Activated T-cell treated with anti-CD3 and anti-CD28 coated beads for 48 hours (primary cell): Measurements from ENCODE around the gene CATSPER3.

Experiments used
- DNase-seq: peaks from one replicate; pipeline ENCODE4 v3.0.0-alpha.2; 2020; ENCODE audit warnings: low read depth

Gene CATSPER3

GRCh38 chr5:135041145-135041587, 73.5 kb downstream of the CATSPER3 start:
- DNase-seq: no peak

GRCh38 chr5:135041726-135042125, 74.0 kb downstream of the CATSPER3 start:
- DNase-seq: no peak

DNA sequence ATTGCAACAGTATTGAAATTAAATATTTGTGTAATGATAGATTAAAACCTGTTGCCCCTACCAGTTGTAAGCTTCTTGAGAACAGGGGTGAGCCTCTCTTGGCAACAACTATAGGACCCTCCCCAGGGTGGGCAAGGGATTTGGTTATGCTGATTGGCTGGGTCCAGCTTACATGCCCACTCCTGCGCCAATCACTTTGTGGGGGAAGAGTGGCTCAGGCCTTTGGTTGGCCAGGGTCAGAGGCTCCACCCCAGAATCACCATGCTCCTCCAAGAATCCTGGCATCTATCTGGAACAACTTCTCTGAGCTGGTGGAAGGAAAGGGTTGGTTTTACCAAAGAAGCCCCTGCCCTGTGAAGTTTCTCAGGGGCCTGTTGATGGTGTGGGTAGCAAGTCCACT, 74.9 kb downstream of the CATSPER3 start:
- no peak for DNase-seq

DNA sequence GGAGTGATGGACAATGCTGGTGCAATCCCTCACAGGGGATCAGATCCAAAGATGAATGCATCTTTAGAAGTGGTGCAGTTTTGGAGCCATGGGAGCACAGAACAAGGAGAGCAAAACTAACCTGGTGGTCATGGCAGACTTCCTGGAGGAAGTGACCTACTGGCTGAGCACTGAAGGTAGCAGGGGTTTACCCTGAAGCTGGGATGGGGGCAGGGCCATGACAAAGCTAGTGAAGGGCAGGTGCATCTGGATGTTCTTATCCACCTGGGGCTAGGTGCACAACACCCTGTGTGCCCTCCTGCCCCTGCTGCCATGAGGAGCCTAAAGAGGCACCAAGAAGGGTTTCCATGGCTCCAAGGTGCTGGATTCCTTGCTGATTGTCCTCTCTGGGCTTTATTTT, 77.8 kb downstream of the CATSPER3 start:
- DNase-seq: no peak

- DNase-seq: no peak
Measured at GRCh38 chr5:135046661-135047346, 79.1 kb downstream of the CATSPER3 start.

GRCh38 chr5:135047347-135047695, 79.6 kb downstream of the CATSPER3 start:
- DNase-seq: no peak

- no peak for DNase-seq
Measured at GRCh38 chr5:135048286-135048685, 80.6 kb downstream of the CATSPER3 start.

DNA sequence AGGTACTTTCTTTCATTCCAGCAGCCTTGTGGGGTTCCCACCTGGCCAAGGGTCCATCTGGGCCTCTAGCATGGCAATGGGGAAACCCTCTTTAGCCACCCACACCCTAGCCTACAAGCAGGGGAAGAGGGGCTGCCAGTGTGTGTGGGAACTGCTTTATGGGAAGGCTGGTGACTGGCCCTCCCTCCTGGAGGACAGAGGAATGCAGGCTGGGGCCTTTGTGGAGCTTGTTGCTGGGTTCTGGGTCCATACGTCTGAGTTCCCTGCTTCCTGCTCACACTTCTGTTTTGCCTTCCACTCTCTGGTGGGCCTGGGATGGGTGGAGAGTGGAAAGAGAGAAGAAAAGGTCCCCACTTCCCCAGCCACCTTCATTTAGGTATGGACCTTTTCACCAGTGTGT, 81.2 kb downstream of the CATSPER3 start:
- DNase-seq: no peak

DNA sequence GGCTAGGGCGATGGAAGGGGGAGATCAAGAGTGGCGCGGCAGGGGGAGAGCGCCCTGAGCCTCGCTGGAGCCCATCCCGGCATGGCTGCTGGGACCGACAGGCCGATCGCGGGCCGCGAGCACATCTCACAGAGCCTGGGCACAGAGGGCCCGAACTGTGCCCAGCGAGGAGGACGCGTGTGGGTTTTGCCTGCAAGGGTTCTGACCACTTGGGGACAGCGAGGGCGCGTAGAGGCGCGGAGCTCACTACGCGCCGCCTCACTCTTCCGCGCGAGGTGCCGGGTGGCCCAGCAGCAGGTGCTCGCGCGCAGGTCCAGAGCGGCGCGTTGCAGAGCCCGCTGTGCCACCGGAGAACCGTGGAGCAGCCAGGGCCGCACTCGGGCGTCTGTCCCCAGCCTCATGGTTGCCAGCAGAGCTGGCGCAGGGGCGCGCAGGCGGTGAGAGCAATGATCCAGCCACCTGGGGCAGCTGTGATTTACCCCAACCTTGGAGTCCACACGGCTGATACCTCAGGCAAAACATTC, 82.6 kb downstream of the CATSPER3 start:
- DNase-seq: no peak

DNA sequence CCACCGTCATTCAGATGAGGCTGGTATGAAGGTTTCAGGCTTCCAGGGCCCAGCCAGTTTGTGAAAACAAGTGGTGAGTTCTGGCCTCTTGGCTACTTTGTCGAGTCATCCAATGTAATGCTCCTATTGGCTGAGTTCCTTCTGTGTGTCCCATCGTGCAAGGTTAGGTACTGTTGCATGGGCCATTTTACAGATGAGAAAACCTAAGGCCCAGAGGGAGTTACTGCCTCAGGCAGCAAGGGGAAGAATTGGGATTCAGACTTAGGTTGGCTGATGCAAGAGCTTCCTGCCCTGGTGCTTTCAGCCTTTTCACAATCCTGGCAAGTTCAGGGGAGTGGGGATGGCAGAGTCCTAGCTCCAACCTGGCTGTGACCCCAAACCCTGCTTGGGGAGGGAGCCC, 83.7 kb downstream of the CATSPER3 start:
- DNase-seq: no peak

- no peak for DNase-seq
Measured at GRCh38 chr5:135051872-135052271, 84.2 kb downstream of the CATSPER3 start.

DNA sequence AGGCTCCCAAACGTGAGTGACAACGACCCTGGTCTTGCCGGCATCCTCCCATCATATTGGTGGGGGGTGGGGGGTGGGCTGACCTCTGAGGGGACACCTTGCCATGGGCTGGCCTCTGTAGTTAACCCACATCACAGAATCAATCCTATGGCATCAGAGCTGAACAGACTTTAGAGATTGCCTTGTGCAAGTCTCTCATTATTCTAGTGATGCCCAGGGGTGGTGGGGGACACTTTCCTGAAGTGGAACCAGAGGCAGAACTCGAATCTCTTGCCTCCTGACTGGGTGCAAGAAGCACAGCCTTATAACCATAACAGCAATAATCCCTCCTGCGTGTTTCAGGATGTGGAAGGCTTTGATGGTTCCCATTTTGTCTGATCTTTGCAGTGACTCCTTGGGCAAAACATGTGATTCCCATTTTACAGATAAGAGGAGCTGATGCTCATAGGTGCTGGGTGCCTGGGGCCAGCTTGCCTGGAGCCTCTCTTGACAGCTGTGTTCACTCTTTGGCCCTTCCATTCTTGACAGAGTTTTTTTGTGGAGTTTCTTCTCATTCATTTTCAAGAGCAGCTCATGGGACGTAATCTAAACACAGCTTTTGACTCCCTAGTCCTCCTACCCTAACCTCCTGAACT, 84.9 kb downstream of the CATSPER3 start:
- DNase-seq: no peak

DNA sequence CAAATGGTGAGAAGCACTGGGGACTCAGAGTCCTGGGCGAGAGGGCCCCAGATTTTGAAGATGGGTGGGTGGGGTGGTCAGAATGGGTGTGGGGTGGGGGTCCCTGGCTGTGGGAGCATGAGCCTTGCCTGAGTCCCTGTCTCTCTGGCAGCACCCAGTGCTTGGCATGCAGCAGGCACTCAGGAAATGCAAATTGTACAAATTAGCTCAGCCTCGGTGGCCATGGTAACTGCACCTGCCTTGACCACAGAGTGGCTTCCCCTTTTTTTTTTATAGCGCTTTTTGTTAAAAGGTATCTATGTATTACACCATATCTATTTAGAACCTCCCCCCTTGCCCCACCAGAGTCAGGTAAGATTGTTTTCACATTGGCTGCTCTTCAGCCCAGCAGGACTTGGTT, 85.6 kb downstream of the CATSPER3 start:
- no peak for DNase-seq

DNA sequence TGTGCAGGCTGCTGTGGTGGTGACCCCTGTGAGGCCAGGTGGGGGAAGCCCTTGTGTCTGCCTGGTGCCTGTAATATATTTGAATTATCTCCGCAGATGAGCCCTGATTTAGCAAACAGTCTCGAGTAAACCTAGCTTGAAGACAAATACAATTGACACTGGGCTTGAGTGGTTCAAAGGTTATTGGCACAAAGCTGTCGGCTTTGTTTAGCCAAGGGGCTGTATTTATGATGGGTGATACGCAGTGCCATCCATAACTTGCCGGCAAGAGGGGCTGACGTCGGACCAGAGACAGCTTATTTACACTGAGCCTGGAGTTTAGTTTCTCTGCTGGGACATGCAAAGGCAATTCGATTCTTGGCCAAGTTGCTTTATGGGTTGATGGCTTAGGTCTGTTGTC, 86.3 kb downstream of the CATSPER3 start:
- no peak for DNase-seq

GRCh38 chr5:135054546-135054945, 86.8 kb downstream of the CATSPER3 start:
- DNase-seq: no peak

DNA sequence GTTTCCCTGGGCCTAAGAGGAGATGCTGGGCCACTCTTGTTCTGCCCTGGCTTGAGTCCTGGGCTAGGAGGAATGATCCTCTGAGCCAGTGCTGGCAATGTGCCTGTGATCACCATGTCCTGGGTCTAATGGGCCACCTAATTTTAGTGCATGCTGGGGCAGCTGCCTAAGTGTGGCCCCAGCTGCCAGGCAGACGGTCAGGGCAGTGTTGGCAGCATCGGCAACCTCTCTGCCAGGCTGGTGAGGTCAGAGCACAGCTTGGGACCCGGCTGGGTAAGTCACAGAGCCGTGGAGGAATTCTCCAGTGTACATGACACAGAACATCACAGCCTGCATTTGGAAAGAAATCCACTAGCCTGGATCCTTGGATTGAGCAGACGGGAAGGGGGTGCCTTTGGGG, 87.7 kb downstream of the CATSPER3 start:
- DNase-seq: no peak

DNA sequence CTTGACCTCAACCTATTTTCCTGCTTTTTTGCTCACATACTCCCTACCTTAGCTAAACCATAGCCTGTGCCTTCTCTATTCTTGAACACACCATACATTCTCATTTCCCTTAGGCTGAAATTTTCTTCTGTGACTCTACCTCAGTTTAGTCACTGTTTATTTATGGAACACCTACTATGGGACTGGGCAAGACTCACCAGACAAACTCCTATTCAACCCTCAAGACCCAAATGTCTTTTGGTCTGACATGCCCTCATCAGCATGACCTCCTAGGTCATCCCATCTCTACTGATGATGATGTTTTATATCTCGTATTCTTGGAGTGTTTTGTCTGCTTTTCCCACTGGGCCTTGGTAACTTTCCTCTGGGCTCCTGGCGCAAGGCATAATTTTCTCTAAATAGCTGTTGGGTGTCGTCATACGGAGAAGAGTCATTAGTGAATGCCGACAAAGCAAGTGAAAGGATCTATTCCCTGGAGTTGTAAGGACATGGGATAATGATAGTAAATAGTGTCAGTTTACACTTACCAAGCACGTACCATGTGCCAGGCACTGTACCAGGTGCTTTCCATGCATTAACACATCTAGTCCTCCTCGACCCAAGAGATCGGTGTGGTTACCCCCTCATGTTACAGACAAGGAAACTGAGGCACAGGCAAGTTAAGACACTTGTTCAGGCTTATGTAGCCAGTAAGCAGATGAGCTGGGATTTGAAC, 88.8 kb downstream of the CATSPER3 start:
- DNase-seq: no peak

DNA sequence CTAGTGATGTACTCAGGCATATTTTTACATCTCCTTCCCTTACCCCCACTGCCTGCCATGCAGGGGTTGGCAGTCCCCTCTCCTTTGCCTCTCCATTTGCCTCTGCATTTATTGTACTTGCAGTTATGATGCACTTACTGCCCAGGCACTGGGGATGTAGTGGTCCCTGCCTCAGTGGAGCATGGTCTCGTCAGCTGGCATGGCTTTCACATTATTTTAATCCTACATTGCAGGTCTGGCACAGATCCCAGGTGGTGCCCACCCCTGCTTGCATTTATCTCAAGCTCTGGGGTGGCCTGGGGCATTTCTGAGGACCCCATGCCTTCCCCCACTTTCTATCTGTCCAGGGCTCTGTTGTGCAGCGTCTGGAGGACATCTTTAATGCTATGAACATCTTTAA, 89.5 kb downstream of the CATSPER3 start:
- DNase-seq: no peak

- DNase-seq: no peak
Measured at GRCh38 chr5:135058331-135058732, 90.6 kb downstream of the CATSPER3 start.

DNA sequence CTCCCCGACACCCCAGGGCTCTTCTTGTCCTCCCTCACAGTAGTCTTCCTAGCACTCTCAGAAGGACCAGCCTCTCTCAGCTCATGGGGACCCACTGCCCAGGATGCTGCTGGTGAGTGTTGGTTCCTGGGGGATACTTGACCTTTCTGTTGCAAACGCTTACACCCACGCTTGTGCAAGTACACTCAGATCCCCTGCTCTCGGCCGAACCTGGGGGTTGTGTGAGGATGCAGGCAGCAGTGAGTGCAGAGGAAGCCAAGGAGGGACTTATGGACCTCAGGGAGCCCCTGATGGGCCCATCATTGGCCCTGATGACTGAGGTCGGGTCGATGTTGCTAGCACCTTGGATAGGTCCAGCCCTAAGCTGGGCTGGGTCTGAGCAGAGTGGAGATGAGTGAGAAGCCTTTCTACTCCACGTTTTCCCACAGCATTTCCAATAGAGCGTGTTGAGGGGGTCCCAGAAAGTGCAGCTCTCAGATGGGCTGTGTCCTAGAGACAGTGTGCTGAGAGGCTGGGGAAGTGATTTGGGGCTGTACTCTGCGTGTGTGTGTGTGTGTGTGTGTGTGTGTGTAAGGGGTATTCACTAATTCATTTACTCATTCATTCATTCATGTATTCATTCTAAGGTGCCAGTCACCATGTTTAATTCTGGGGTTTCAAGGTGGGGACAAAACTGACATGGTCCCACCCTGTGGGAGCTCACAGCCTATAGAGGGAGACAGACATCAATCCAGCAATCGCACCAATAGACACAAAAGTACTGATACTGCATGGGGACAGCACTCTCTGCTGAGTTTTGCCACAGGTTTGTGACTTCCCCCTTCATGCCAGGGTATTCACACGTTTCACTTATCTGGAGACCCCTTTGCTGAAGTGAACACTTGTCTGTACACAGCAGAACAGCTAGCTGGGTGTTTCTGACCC, 91.6 kb downstream of the CATSPER3 start:
- no peak for DNase-seq

DNA sequence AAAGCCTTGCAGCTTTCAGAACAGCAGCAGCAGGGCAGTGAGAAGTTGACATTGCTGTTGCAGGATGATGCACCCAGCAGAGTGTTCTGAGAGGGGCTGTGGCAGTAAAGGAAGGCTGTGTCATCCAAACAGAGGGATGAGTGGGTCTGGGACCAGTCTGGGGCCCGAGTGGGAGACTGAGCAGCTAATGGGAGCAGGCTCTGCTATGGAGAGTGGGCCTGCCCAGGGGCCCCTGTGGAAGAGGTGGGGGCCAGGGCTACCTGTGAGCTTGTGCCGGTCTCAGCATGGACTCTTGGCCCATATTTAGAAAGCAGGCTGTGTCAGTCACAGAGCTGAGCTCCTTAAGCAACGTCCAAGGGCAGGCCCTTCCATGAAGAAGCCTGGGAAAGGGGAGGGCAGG, 92.3 kb downstream of the CATSPER3 start:
- DNase-seq: no peak

GRCh38 chr5:135061001-135061400, 93.3 kb downstream of the CATSPER3 start:
- DNase-seq: no peak
